Measurements from ENCODE around the gene TRIM66.

GRCh38 chr11:8586805-8587204, 95.7 kb downstream of the TRIM66 start:
- TF ChIP-seq EZH2 (IDR thresholded peaks at IDR 0.05) (no peak), FOXP2 (optimal IDR thresholded peaks at IDR 0.05; ENCODE audit: control extremely low read depth, extremely low read length, insufficient read depth) (no peak)
